ENCODE measurements around the gene RANBP6.
"Not testable (repeated sequence)": the region's sequence is repeated elsewhere in the genome, so short reads cannot be mapped to it uniquely, and the experiment has no call there.

Gene RANBP6

GRCh38 chr9:6015278-6016157 lies at the start of gene RANBP6:
Gene RANBP6, minus strand, starts transcription at chr9:6015624. Its CDS starts 17 bp downstream, at chr9:6015607.
- DNase-seq (ENCODE audit: low read depth): peak; percentile 65

- not testable (repeated sequence) for DNase-seq (ENCODE audit: low read depth)
Observed at GRCh38 chr9:6063146-6063545, 47.7 kb upstream of the RANBP6 start.

- DNase-seq (ENCODE audit: low read depth): no peak
Observed at GRCh38 chr9:6055666-6056065, 40.2 kb upstream of the RANBP6 start.

- peak; percentile 90 for DNase-seq (ENCODE audit: low read depth)
Observed at GRCh38 chr9:6055216-6055615, 39.8 kb upstream of the RANBP6 start.

GRCh38 chr9:6054280-6055099 lies 39.1 kb upstream of the RANBP6 start:
- DNase-seq (ENCODE audit: low read depth): peak; percentile 67

- DNase-seq (ENCODE audit: low read depth): no peak
Observed at GRCh38 chr9:6052293-6052919, 37.0 kb upstream of the RANBP6 start.

- no peak for DNase-seq (ENCODE audit: low read depth)
Observed at GRCh38 chr9:6051511-6051950, 36.1 kb upstream of the RANBP6 start.

- DNase-seq (ENCODE audit: low read depth): no peak
Observed at GRCh38 chr9:6049798-6050197, 34.4 kb upstream of the RANBP6 start.

GRCh38 chr9:6048039-6048438 lies 32.6 kb upstream of the RANBP6 start:
- DNase-seq (ENCODE audit: low read depth): no peak

- DNase-seq (ENCODE audit: low read depth): no peak
Observed at GRCh38 chr9:6047020-6047419, 31.6 kb upstream of the RANBP6 start.

GRCh38 chr9:6045364-6045763 lies 29.9 kb upstream of the RANBP6 start:
- DNase-seq (ENCODE audit: low read depth): no peak

GRCh38 chr9:6040077-6040476 lies 24.7 kb upstream of the RANBP6 start:
- DNase-seq (ENCODE audit: low read depth): no peak

GRCh38 chr9:6036391-6036790 lies 21.0 kb upstream of the RANBP6 start:
- DNase-seq (ENCODE audit: low read depth): no peak

- DNase-seq (ENCODE audit: low read depth): no peak
Observed at GRCh38 chr9:6034954-6035353, 19.5 kb upstream of the RANBP6 start.

- no peak for DNase-seq (ENCODE audit: low read depth)
Observed at GRCh38 chr9:6029604-6030274, 14.3 kb upstream of the RANBP6 start.

- DNase-seq (ENCODE audit: low read depth): no peak
Observed at GRCh38 chr9:6024035-6024554, 8.7 kb upstream of the RANBP6 start.

- not testable (repeated sequence) for DNase-seq (ENCODE audit: low read depth)
Observed at GRCh38 chr9:6016975-6017374, 1.6 kb upstream of the RANBP6 start.

- DNase-seq (ENCODE audit: low read depth): no peak
Observed at GRCh38 chr9:6014670-6015270, 654 bp downstream of the RANBP6 start.

GRCh38 chr9:6008169-6008979 lies 7.0 kb downstream of the RANBP6 start:
- peak; percentile 99 for DNase-seq (ENCODE audit: low read depth)

GRCh38 chr9:6007770-6008168 lies 7.7 kb downstream of the RANBP6 start:
- DNase-seq (ENCODE audit: low read depth): peak; percentile 24
